GM06990 (cell line): ENCODE data around the gene NPY5R.

Source experiments
- DNase-seq: peaks from one replicate; pipeline ENCODE4 v3.0.0-alpha.2; 2011; ENCODE audit not compliant: insufficient read length; ENCODE audit errors: extremely low read depth
- H3K27me3 ChIP-seq: replicated peaks from 2 replicates; pipeline ENCODE4 v1.6.0; 2011; ENCODE audit warnings: low read length; ENCODE audit not compliant: control insufficient read depth, insufficient read depth
- H3K36me3 ChIP-seq: 2 replicates; pipeline ENCODE4 v1.5.1; 2011; ENCODE audit warnings: low read length; ENCODE audit not compliant: control insufficient read depth, insufficient read depth
- H3K4me3 ChIP-seq: replicated peaks from 2 replicates; pipeline ENCODE4 v1.5.1; 2011; ENCODE audit warnings: low read depth, mild to moderate bottlenecking, control low read depth, low read length
- CTCF ChIP-seq: IDR thresholded peaks from 2 replicates; pipeline ENCODE4 v1.5.1; 2011; ENCODE audit warnings: low read length, control low read depth, mild to moderate bottlenecking, inconsistent platforms; ENCODE audit not compliant: insufficient read depth, poor library complexity, severe bottlenecking

NPY5R gene

GRCh38 chr4:163350672-163351071 lies 7.0 kb downstream of the NPY5R start:
- Histone ChIP-seq H3K36me3 (no peaks in the 10 kb centered on the region), H3K4me3 (no peak overlapping the region), H3K27me3 (no peaks in the 10 kb centered on the region; the same call in 1 of the 2 replicates)
- DNase-seq: no peak
- no peak for TF ChIP-seq CTCF

GRCh38 chr4:163353054-163353453 lies 9.4 kb downstream of the NPY5R start:
- no peaks in the 10 kb centered on the region for H3K36me3 ChIP-seq
- H3K27me3 ChIP-seq: no peaks in the 10 kb centered on the region
- no peak for TF ChIP-seq CTCF
- no peak overlapping the region for H3K4me3 ChIP-seq
- DNase-seq: no peak

- H3K27me3 ChIP-seq: no peaks in the 10 kb centered on the region
- DNase-seq: no peak
- H3K4me3 ChIP-seq: no peak overlapping the region
- H3K36me3 ChIP-seq: no peaks in the 10 kb centered on the region
- no peak for TF ChIP-seq CTCF
Measured at GRCh38 chr4:163356104-163356503, 12.4 kb downstream of the NPY5R start.

- no peak overlapping the region for H3K4me3 ChIP-seq
- H3K36me3 ChIP-seq: no peaks in the 10 kb centered on the region
- H3K27me3 ChIP-seq: no peaks in the 10 kb centered on the region
- no peak for TF ChIP-seq CTCF
- DNase-seq: no peak
Measured at GRCh38 chr4:163367651-163368050, 24.0 kb downstream of the NPY5R start.

- no peak for DNase-seq
- no peaks in the 10 kb centered on the region for H3K36me3 ChIP-seq
- H3K27me3 ChIP-seq: no peaks in the 10 kb centered on the region
- no peak overlapping the region for H3K4me3 ChIP-seq
- no peak for TF ChIP-seq CTCF
Measured at GRCh38 chr4:163372029-163372428, 28.3 kb downstream of the NPY5R start.

- no peak overlapping the region for H3K4me3 ChIP-seq
- no peaks in the 10 kb centered on the region for H3K36me3 ChIP-seq
- DNase-seq: no peak
- no peak for TF ChIP-seq CTCF
- no peaks in the 10 kb centered on the region for H3K27me3 ChIP-seq
Measured at GRCh38 chr4:163378661-163379060, 35.0 kb downstream of the NPY5R start.
